ENCODE measurements around the gene PLXNA4.

Gene PLXNA4

GRCh38 chr7:132416395-132416794 is 159.9 kb downstream of the PLXNA4 start:
- DNase-seq (ENCODE audit: low spot score), result no peak

GRCh38 chr7:132415259-132415658 is 161.0 kb downstream of the PLXNA4 start:
- no peak for DNase-seq (ENCODE audit: low spot score)

GRCh38 chr7:132414857-132415256 is 161.4 kb downstream of the PLXNA4 start:
- no peak for DNase-seq (ENCODE audit: low spot score)

GRCh38 chr7:132412435-132412834 is 163.8 kb downstream of the PLXNA4 start:
- no peak for DNase-seq (ENCODE audit: low spot score)

GRCh38 chr7:132410861-132411541 is 165.3 kb downstream of the PLXNA4 start:
- no peak for DNase-seq (ENCODE audit: low spot score)

- DNase-seq (ENCODE audit: low spot score), result no peak
These were observed 165.9 kb downstream of the PLXNA4 start for GRCh38 chr7:132410385-132410784.

- no peak for DNase-seq (ENCODE audit: low spot score)
These were observed 168.5 kb downstream of the PLXNA4 start for GRCh38 chr7:132407764-132408163.

GRCh38 chr7:132406039-132406438 is 170.2 kb downstream of the PLXNA4 start:
- DNase-seq (ENCODE audit: low spot score), result no peak

- no peak for DNase-seq (ENCODE audit: low spot score)
These were observed 172.0 kb downstream of the PLXNA4 start for GRCh38 chr7:132404261-132404660.

GRCh38 chr7:132403465-132404110 is 172.7 kb downstream of the PLXNA4 start:
- no peak for DNase-seq (ENCODE audit: low spot score)

GRCh38 chr7:132402751-132403245 is 173.5 kb downstream of the PLXNA4 start:
- no peak for DNase-seq (ENCODE audit: low spot score)

- no peak for DNase-seq (ENCODE audit: low spot score)
These were observed 174.2 kb downstream of the PLXNA4 start for GRCh38 chr7:132402096-132402495.

GRCh38 chr7:132400561-132401142 is 175.6 kb downstream of the PLXNA4 start:
- DNase-seq (ENCODE audit: low spot score), result no peak

- DNase-seq (ENCODE audit: low spot score), result no peak
These were observed 176.9 kb downstream of the PLXNA4 start for GRCh38 chr7:132399367-132399766.

- no peak for DNase-seq (ENCODE audit: low spot score)
These were observed 177.9 kb downstream of the PLXNA4 start for GRCh38 chr7:132398253-132398925.

GRCh38 chr7:132397070-132397469 is 179.2 kb downstream of the PLXNA4 start:
- no peak for DNase-seq (ENCODE audit: low spot score)

GRCh38 chr7:132395361-132395760 is 180.9 kb downstream of the PLXNA4 start:
- no peak for DNase-seq (ENCODE audit: low spot score)

- DNase-seq (ENCODE audit: low spot score), result no peak
These were observed 181.7 kb downstream of the PLXNA4 start for GRCh38 chr7:132394283-132395198.

GRCh38 chr7:132393789-132394261 is 182.4 kb downstream of the PLXNA4 start:
- no peak for DNase-seq (ENCODE audit: low spot score)

GRCh38 chr7:132392713-132393112 is 183.6 kb downstream of the PLXNA4 start:
- DNase-seq (ENCODE audit: low spot score), result no peak

- no peak for DNase-seq (ENCODE audit: low spot score)
These were observed 185.6 kb downstream of the PLXNA4 start for GRCh38 chr7:132390705-132391104.
